Measurements from ENCODE around the gene MFAP3. TPM values are rescaled to one million over a fixed set of nuclear protein-coding genes. Genes with fewer than 3 reads are reported as not detected.
"Not testable (repeated sequence)": the region's sequence is repeated elsewhere in the genome, so short reads cannot be mapped to it uniquely, and the experiment has no call there.

The MFAP3 gene
- 10 to 100 TPM; 21.0 to 23.0 TPM for total RNA-seq

- ChIA-PET CTCF (interaction anchor here (0.6 to 4.4 kb wide), 6 partner anchors 9 to 74 kb away, joined by 3 to 23 read pairs (median 4); no protein-coding TSS in a partner anchor), POLR2A (interaction anchor here (0.6 to 2.4 kb wide), 18 partner anchors 9 to 898 kb away, joined by 3 to 16 read pairs (median 5); partner anchors contain the start of gene GALNT10)
- H3K4me1 Mint-ChIP-seq (ENCODE audit: low read depth), result peaks cover 47% of the 10 kb centered on the region
- H3K9me3 Mint-ChIP-seq (ENCODE audit: insufficient read depth), result no peaks in the 10 kb centered on the region
- ATAC-seq, result peak; percentile 100
- H3K27me3 Mint-ChIP-seq (ENCODE audit: low read depth), result no peaks in the 10 kb centered on the region
- DNase-seq, result peak; percentile 93
- peak within 1 kb of the TSS; percentile 97 for H3K27ac Mint-ChIP-seq
- peak within 1 kb of the TSS; percentile 87 for H3K4me3 Mint-ChIP-seq
- H3K36me3 Mint-ChIP-seq (ENCODE audit: low read depth), result peaks cover 12% of the 10 kb centered on the region
Measured at GRCh38 chr5:154038707-154039457, at the start of gene MFAP3, which contains the start of gene FAM114A2. Gene MFAP3 (plus strand): TSS chr5:154038967. CDS start chr5:154049723, 10,756 bp downstream. Gene FAM114A2 (minus strand): TSS chr5:154038910. CDS start chr5:154034953, 3,957 bp downstream.

- H3K4me1 Mint-ChIP-seq (ENCODE audit: low read depth), result no peaks in the 10 kb centered on the region
- H3K27me3 Mint-ChIP-seq (ENCODE audit: low read depth), result no peaks in the 10 kb centered on the region
- no peak overlapping the region for H3K4me3 Mint-ChIP-seq
- POLR2A ChIA-PET, result no interaction called here
- no peak for DNase-seq
- H3K9me3 Mint-ChIP-seq (ENCODE audit: insufficient read depth), result no peaks in the 10 kb centered on the region
- H3K36me3 Mint-ChIP-seq (ENCODE audit: low read depth), result peaks cover 13% of the 10 kb centered on the region
- ATAC-seq, result no peak
- CTCF ChIA-PET, result interaction anchor here (0.6 to 1.1 kb wide), 2 partner anchors 16 kb away, joined by 3 read pairs; no protein-coding TSS in a partner anchor
- H3K27ac Mint-ChIP-seq, result no peak overlapping the region
Measured at GRCh38 chr5:153991168-153991567, 47.6 kb upstream of the MFAP3 start.

- Mint-ChIP-seq H3K27ac (no peak overlapping the region), H3K4me1 (ENCODE audit: low read depth) (no peaks in the 10 kb centered on the region), H3K9me3 (ENCODE audit: insufficient read depth) (no peaks in the 10 kb centered on the region), H3K27me3 (ENCODE audit: low read depth) (no peaks in the 10 kb centered on the region), H3K4me3 (no peak overlapping the region), H3K36me3 (ENCODE audit: low read depth) (peaks cover 17% of the 10 kb centered on the region)
- CTCF ChIA-PET, result interaction anchor here (1.4 kb wide), 1 partner anchor 23 kb away, joined by 3 read pairs; no protein-coding TSS in a partner anchor
- ATAC-seq (no peak), DNase-seq (no peak)
- POLR2A ChIA-PET, result no interaction called here
Measured at GRCh38 chr5:153998010-153998409, 40.8 kb upstream of the MFAP3 start.

- H3K9me3 Mint-ChIP-seq (ENCODE audit: insufficient read depth), result no peaks in the 10 kb centered on the region
- no peaks in the 10 kb centered on the region for H3K27me3 Mint-ChIP-seq (ENCODE audit: low read depth)
- ChIA-PET POLR2A (no interaction called here), CTCF (interaction anchor here (1.1 kb wide), 1 partner anchor 37 kb away, joined by 3 read pairs; no protein-coding TSS in a partner anchor)
- H3K4me1 Mint-ChIP-seq (ENCODE audit: low read depth), result no peaks in the 10 kb centered on the region
- H3K4me3 Mint-ChIP-seq, result no peak overlapping the region
- no peak for ATAC-seq
- DNase-seq, result no peak
- H3K36me3 Mint-ChIP-seq (ENCODE audit: low read depth), result peaks cover 17% of the 10 kb centered on the region
- H3K27ac Mint-ChIP-seq, result no peak overlapping the region
Measured at GRCh38 chr5:153998768-153999167, 40.0 kb upstream of the MFAP3 start.

- Mint-ChIP-seq H3K27me3 (ENCODE audit: low read depth) (no peaks in the 10 kb centered on the region), H3K36me3 (ENCODE audit: low read depth) (peaks cover 13% of the 10 kb centered on the region), H3K4me3 (no peak overlapping the region), H3K27ac (no peak overlapping the region), H3K9me3 (ENCODE audit: insufficient read depth) (no peaks in the 10 kb centered on the region), H3K4me1 (ENCODE audit: low read depth) (no peaks in the 10 kb centered on the region)
- POLR2A ChIA-PET, result no interaction called here
- CTCF ChIA-PET, result no interaction called here
- ATAC-seq (no peak), DNase-seq (no peak)
Measured at GRCh38 chr5:153999995-154000394, 38.8 kb upstream of the MFAP3 start.

GRCh38 chr5:154000703-154001102, 38.1 kb upstream of the MFAP3 start:
- ChIA-PET CTCF (no interaction called here), POLR2A (no interaction called here)
- no peak for DNase-seq
- Mint-ChIP-seq H3K27me3 (ENCODE audit: low read depth) (no peaks in the 10 kb centered on the region), H3K9me3 (ENCODE audit: insufficient read depth) (no peaks in the 10 kb centered on the region), H3K4me3 (no peak overlapping the region), H3K4me1 (ENCODE audit: low read depth) (no peaks in the 10 kb centered on the region), H3K27ac (no peak overlapping the region), H3K36me3 (ENCODE audit: low read depth) (peaks cover 13% of the 10 kb centered on the region)
- no peak for ATAC-seq

GRCh38 chr5:154002093-154002492, 36.7 kb upstream of the MFAP3 start:
- no peak for ATAC-seq
- Mint-ChIP-seq H3K4me3 (no peak overlapping the region), H3K27ac (no peak overlapping the region), H3K27me3 (ENCODE audit: low read depth) (no peaks in the 10 kb centered on the region), H3K36me3 (ENCODE audit: low read depth) (peaks cover 10% of the 10 kb centered on the region), H3K9me3 (ENCODE audit: insufficient read depth) (no peaks in the 10 kb centered on the region), H3K4me1 (ENCODE audit: low read depth) (no peaks in the 10 kb centered on the region)
- POLR2A ChIA-PET, result no interaction called here
- CTCF ChIA-PET, result no interaction called here
- no peak for DNase-seq

GRCh38 chr5:154002511-154003020, 36.2 kb upstream of the MFAP3 start:
- no peak overlapping the region for H3K4me3 Mint-ChIP-seq
- no peaks in the 10 kb centered on the region for H3K27me3 Mint-ChIP-seq (ENCODE audit: low read depth)
- ATAC-seq (no peak), DNase-seq (no peak)
- POLR2A ChIA-PET, result no interaction called here
- no peak overlapping the region for H3K27ac Mint-ChIP-seq
- H3K36me3 Mint-ChIP-seq (ENCODE audit: low read depth), result peaks cover 5% of the 10 kb centered on the region
- CTCF ChIA-PET, result no interaction called here
- H3K9me3 Mint-ChIP-seq (ENCODE audit: insufficient read depth), result no peaks in the 10 kb centered on the region
- H3K4me1 Mint-ChIP-seq (ENCODE audit: low read depth), result no peaks in the 10 kb centered on the region

GRCh38 chr5:154005648-154006047, 33.1 kb upstream of the MFAP3 start:
- POLR2A ChIA-PET, result no interaction called here
- Mint-ChIP-seq H3K36me3 (ENCODE audit: low read depth) (no peaks in the 10 kb centered on the region), H3K4me1 (ENCODE audit: low read depth) (no peaks in the 10 kb centered on the region), H3K9me3 (ENCODE audit: insufficient read depth) (no peaks in the 10 kb centered on the region), H3K4me3 (no peak overlapping the region), H3K27ac (no peak overlapping the region), H3K27me3 (ENCODE audit: low read depth) (no peaks in the 10 kb centered on the region)
- CTCF ChIA-PET, result no interaction called here
- DNase-seq (no peak), ATAC-seq (no peak)

GRCh38 chr5:154010660-154011059, 28.1 kb upstream of the MFAP3 start:
- Mint-ChIP-seq H3K9me3 (ENCODE audit: insufficient read depth) (no peaks in the 10 kb centered on the region), H3K27me3 (ENCODE audit: low read depth) (no peaks in the 10 kb centered on the region), H3K4me1 (ENCODE audit: low read depth) (no peaks in the 10 kb centered on the region), H3K4me3 (no peak overlapping the region), H3K27ac (no peak overlapping the region), H3K36me3 (ENCODE audit: low read depth) (peaks cover 10% of the 10 kb centered on the region)
- DNase-seq, result no peak
- POLR2A ChIA-PET, result no interaction called here
- CTCF ChIA-PET, result interaction anchor here (0.9 kb wide), 1 partner anchor 61 kb away, joined by 3 read pairs; no protein-coding TSS in a partner anchor
- no peak for ATAC-seq

GRCh38 chr5:154015071-154015693, 23.6 kb upstream of the MFAP3 start:
- ATAC-seq (no peak), DNase-seq (no peak)
- H3K36me3 Mint-ChIP-seq (ENCODE audit: low read depth), result peaks cover 31% of the 10 kb centered on the region
- no peak overlapping the region for H3K27ac Mint-ChIP-seq
- H3K9me3 Mint-ChIP-seq (ENCODE audit: insufficient read depth), result no peaks in the 10 kb centered on the region
- CTCF ChIA-PET, result no interaction called here
- POLR2A ChIA-PET, result no interaction called here
- no peaks in the 10 kb centered on the region for H3K27me3 Mint-ChIP-seq (ENCODE audit: low read depth)
- H3K4me1 Mint-ChIP-seq (ENCODE audit: low read depth), result no peaks in the 10 kb centered on the region
- no peak overlapping the region for H3K4me3 Mint-ChIP-seq

GRCh38 chr5:154018919-154019318, 19.8 kb upstream of the MFAP3 start:
- not testable (repeated sequence) for H3K4me3 Mint-ChIP-seq

More at GRCh38 chr5:154018919-154019318, 19.8 kb upstream of the MFAP3 start:
- peaks cover 51% of the 10 kb centered on the region for H3K36me3 Mint-ChIP-seq (ENCODE audit: low read depth)
- ATAC-seq; H3K9me3 Mint-ChIP-seq (ENCODE audit: insufficient read depth); H3K27me3 Mint-ChIP-seq (ENCODE audit: low read depth); H3K4me1 Mint-ChIP-seq (ENCODE audit: low read depth); POLR2A ChIA-PET; DNase-seq; CTCF ChIA-PET; H3K27ac Mint-ChIP-seq: not testable (repeated sequence)

Data from activated CD8-positive, alpha-beta T cell treated with anti-CD3 and anti-CD28 coated beads, Interleukin-2, amount 10 ng/mL, durations not matched to agents 7 days and 5 days (primary cell).